Glutamatergic neuron (in vitro differentiated cells): Measurements from ENCODE around the gene CRACDL. TPM values are rescaled to one million over a fixed set of nuclear protein-coding genes. Genes with fewer than 3 reads are reported as not detected.

Source experiments
- DNase-seq: peaks from one replicate; pipeline ENCODE4 v3.0.0; 2022
- H3K27ac Mint-ChIP-seq: one replicate; pipeline ENCODE4 v1.8.0; 2020; ENCODE audit warnings: mild to moderate bottlenecking, mixed read lengths, inconsistent platforms; ENCODE audit not compliant: unreplicated experiment
- H3K27me3 Mint-ChIP-seq: one replicate; pipeline ENCODE4 v1.8.0; 2020; ENCODE audit warnings: mild to moderate bottlenecking, moderate library complexity, mixed read lengths, inconsistent platforms; ENCODE audit not compliant: unreplicated experiment
- H3K36me3 Mint-ChIP-seq: one replicate; pipeline ENCODE4 v1.8.0; 2020; ENCODE audit warnings: mild to moderate bottlenecking, mixed read lengths, inconsistent platforms; ENCODE audit not compliant: unreplicated experiment
- H3K4me1 Mint-ChIP-seq: one replicate; pipeline ENCODE4 v1.8.0; 2020; ENCODE audit warnings: mild to moderate bottlenecking, low read depth, mixed read lengths, inconsistent platforms; ENCODE audit not compliant: unreplicated experiment
- H3K4me3 Mint-ChIP-seq: one replicate; pipeline ENCODE4 v1.8.0; 2020; ENCODE audit warnings: mild to moderate bottlenecking, mixed read lengths, inconsistent platforms; ENCODE audit not compliant: unreplicated experiment
- H3K9me3 Mint-ChIP-seq: one replicate; pipeline ENCODE4 v1.8.0; 2020; ENCODE audit warnings: mild to moderate bottlenecking, moderate library complexity, mixed read lengths, inconsistent platforms; ENCODE audit not compliant: unreplicated experiment
- CTCF ChIP-seq: fragments of 200-600 bp; sonication (generic); IDR thresholded peaks from one replicate; pipeline ENCODE4 v1.5.0; 2021; ENCODE audit not compliant: partially characterized antibody, unreplicated experiment
- total RNA-seq: library from RNA; stranded (reverse); fragmentation: NEBNext Ultra II Directional; extraction: Animal tissue kit (Norgen Biotek cat#: 25700); gene quantifications from one replicate; pipeline ENCODE4 v1.2.1, GENCODE V29; 2021; ENCODE audit not compliant: unreplicated experiment

CRACDL gene
- total RNA-seq, 1 donor from 2014 or later = 2.1 TPM

- Mint-ChIP-seq H3K36me3 (peaks cover 6% of the 10 kb centered on the region), H3K27me3 (peaks cover 3% of the 10 kb centered on the region), H3K9me3 (peaks cover 8% of the 10 kb centered on the region), H3K4me3 (peak overlapping the region; percentile 41), H3K27ac (peak overlapping the region; percentile 48), H3K4me1 (peaks cover 29% of the 10 kb centered on the region)
- no peak for DNase-seq
- no peak for TF ChIP-seq CTCF
These were observed 167.5 kb downstream of the CRACDL start for GRCh38 chr2:98768384-98769113.

- Mint-ChIP-seq H3K9me3 (peaks cover 7% of the 10 kb centered on the region), H3K36me3 (no peaks in the 10 kb centered on the region), H3K4me3 (no peak overlapping the region), H3K27me3 (peaks cover 5% of the 10 kb centered on the region), H3K4me1 (peaks cover 15% of the 10 kb centered on the region), H3K27ac (no peak overlapping the region)
- TF ChIP-seq CTCF = no peak
- DNase-seq = no peak
These were observed 171.5 kb downstream of the CRACDL start for GRCh38 chr2:98764499-98764898.

GRCh38 chr2:98763209-98763951, 172.6 kb downstream of the CRACDL start:
- peaks cover 7% of the 10 kb centered on the region for H3K9me3 Mint-ChIP-seq
- peaks cover 5% of the 10 kb centered on the region for H3K27me3 Mint-ChIP-seq
- H3K36me3 Mint-ChIP-seq = no peaks in the 10 kb centered on the region
- H3K4me3 Mint-ChIP-seq = no peak overlapping the region
- H3K4me1 Mint-ChIP-seq = peaks cover 7% of the 10 kb centered on the region
- no peak for DNase-seq
- no peak overlapping the region for H3K27ac Mint-ChIP-seq
- no peak for TF ChIP-seq CTCF

- no peak overlapping the region for H3K4me3 Mint-ChIP-seq
- H3K9me3 Mint-ChIP-seq = peaks cover 7% of the 10 kb centered on the region
- TF ChIP-seq CTCF = no peak
- no peak overlapping the region for H3K27ac Mint-ChIP-seq
- no peaks in the 10 kb centered on the region for H3K36me3 Mint-ChIP-seq
- DNase-seq = no peak
- H3K4me1 Mint-ChIP-seq = peaks cover 7% of the 10 kb centered on the region
- H3K27me3 Mint-ChIP-seq = peaks cover 5% of the 10 kb centered on the region
These were observed 174.1 kb downstream of the CRACDL start for GRCh38 chr2:98761909-98762308.

GRCh38 chr2:98761267-98761781, 174.7 kb downstream of the CRACDL start:
- Mint-ChIP-seq H3K4me1 (peaks cover 7% of the 10 kb centered on the region), H3K27me3 (peaks cover 5% of the 10 kb centered on the region), H3K4me3 (no peak overlapping the region), H3K27ac (peak overlapping the region; percentile 78), H3K36me3 (no peaks in the 10 kb centered on the region), H3K9me3 (peaks cover 7% of the 10 kb centered on the region)
- DNase-seq = peak; percentile 68
- no peak for TF ChIP-seq CTCF
